ENCODE results near the gene CFAP161. TPM values are rescaled to one million over a fixed set of nuclear protein-coding genes. Genes with fewer than 3 reads are reported as not detected.

The CFAP161 gene
- total RNA-seq, 2 experiments from 2014 or later = not detected

DNA sequence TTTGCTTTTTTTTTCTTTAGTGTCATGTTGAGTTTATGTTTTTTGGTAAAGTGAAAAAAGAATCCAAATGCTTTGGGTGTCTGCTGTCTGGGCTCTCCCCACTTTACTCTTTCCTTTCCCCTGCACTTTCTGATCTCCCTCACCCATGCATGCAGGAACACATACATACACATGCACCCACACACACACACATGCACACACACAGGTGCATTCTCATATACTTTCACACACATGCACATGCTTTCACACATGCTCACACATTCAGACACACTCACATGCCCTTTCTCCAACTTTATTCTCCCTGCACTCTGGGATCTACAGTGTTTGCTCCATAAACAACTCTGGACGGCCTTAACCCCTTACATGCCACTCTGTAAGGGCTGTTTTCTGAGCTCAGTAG lies 46.4 kb upstream of the CFAP161 start:
- intact Hi-C loops (cut with micrococcal nuclease) = no loop called here
- ChIA-PET CTCF (no interaction called here), POLR2A (no interaction called here)
- no peak overlapping the region for H3K4me3 Mint-ChIP-seq
- DNase-seq (no peak), ATAC-seq (no peak)
- H3K27me3 Mint-ChIP-seq = peaks cover 18% of the 10 kb centered on the region
- no peak for TF ChIP-seq CTCF (IDR thresholded peaks at IDR 0.05)
- H3K36me3 Mint-ChIP-seq (ENCODE audit: low read depth) = no peaks in the 10 kb centered on the region
- no peak overlapping the region for H3K27ac Mint-ChIP-seq
- no peaks in the 10 kb centered on the region for H3K9me3 Mint-ChIP-seq
- H3K4me1 Mint-ChIP-seq (ENCODE audit: low read depth) = peaks cover 6% of the 10 kb centered on the region

DNA sequence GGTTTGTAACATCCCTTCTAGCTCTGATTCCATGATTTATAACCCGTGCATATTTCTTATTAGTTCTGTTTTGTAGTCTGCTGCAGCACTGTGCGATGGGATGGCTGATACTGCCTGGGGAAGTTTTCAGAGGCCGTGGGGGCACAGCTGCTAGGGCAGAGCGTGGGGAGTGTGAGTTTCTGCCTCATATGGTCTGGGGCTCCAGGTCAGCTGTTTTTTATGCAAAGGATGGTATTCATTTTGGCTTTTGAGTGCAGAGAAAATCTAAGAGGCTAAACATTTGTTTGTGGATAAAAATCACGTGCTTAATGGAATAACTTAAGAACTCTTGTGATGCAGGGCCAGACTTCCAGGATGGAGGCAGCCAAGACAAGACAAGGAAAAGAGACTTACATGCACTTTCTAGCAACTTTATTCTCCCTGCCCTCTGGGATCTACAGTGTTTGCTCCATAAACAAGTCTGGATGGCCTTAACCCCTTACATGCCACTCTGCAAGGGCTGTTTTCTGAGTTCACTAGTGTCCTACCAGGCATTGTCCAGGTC lies 45.5 kb upstream of the CFAP161 start:
- Mint-ChIP-seq H3K9me3 (no peaks in the 10 kb centered on the region), H3K36me3 (ENCODE audit: low read depth) (no peaks in the 10 kb centered on the region), H3K27ac (no peak overlapping the region), H3K4me3 (no peak overlapping the region), H3K4me1 (ENCODE audit: low read depth) (peaks cover 6% of the 10 kb centered on the region), H3K27me3 (peaks cover 19% of the 10 kb centered on the region)
- ChIA-PET POLR2A (no interaction called here), CTCF (no interaction called here)
- no peak for DNase-seq
- ATAC-seq = no peak
- intact Hi-C loops (cut with micrococcal nuclease) = no loop called here
- TF ChIP-seq CTCF (IDR thresholded peaks at IDR 0.05) = no peak

DNA sequence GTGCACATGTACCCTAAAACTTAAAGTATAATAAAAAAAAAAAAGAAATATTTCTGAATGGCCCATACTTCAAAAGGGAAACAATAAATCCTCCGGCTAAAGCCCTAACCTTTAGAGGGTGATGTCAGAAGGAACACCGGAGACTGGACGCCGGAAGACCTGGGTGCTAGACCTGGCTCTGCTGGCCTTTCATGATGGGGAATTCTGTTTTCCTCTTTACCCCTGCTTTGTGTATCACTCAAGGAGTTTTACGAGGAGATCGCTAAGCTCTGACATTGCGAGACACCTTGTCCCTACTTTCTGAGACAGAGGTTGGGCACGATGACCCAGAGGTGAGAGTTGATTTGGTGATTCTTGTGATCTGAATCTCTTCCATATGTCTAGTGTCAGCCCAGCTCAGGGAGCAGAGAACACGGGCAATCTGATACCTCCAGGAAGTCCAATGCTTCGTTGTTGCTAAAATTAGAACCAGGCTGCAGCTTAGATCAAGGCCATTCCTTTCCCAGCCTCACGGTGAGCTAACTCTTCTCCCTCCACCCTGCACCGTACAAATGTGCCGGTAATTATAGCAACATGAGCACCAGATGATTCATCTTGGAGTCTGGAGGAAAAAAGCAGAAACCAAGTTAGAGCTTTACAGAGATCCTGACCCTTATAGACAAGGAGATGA lies 42.0 kb upstream of the CFAP161 start:
- no peak overlapping the region for H3K27ac Mint-ChIP-seq
- ATAC-seq (no peak), DNase-seq (no peak)
- H3K4me1 Mint-ChIP-seq (ENCODE audit: low read depth) = no peaks in the 10 kb centered on the region
- H3K36me3 Mint-ChIP-seq (ENCODE audit: low read depth) = no peaks in the 10 kb centered on the region
- no peak for TF ChIP-seq CTCF (IDR thresholded peaks at IDR 0.05)
- no peak overlapping the region for H3K4me3 Mint-ChIP-seq
- H3K27me3 Mint-ChIP-seq = peaks cover 32% of the 10 kb centered on the region
- intact Hi-C loops (cut with micrococcal nuclease) = no loop called here
- CTCF ChIA-PET = interaction anchor here (1.4 to 1.7 kb wide), 2 partner anchors 14 to 174 kb away, joined by 8 to 10 read pairs; no protein-coding TSS in a partner anchor
- no peaks in the 10 kb centered on the region for H3K9me3 Mint-ChIP-seq
- POLR2A ChIA-PET = no interaction called here

DNA sequence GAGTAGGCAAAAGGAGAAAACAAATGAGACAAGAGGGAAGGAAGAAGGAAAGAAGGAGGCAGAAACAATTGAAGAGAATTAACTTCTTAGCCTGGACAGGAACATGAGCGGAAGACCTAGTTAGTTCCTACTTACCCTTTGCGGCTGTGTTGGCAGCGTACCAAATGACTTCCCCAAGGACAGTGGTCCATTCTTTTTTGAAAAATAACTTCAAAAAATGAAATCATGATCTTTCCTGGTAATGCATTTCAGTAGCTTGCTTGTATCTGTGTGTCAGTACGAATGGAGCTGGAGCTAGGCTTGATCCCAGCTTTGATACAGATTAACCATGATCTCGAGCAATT lies 41.5 kb upstream of the CFAP161 start:
- Mint-ChIP-seq H3K27me3 (peaks cover 36% of the 10 kb centered on the region), H3K27ac (no peak overlapping the region)

More for the DNA sequence above, 41.5 kb upstream of the CFAP161 start:
- CTCF ChIA-PET = interaction anchor here (1.4 to 1.7 kb wide), 2 partner anchors 14 to 174 kb away, joined by 8 to 10 read pairs; no protein-coding TSS in a partner anchor
- Mint-ChIP-seq H3K4me3 (no peak overlapping the region), H3K4me1 (ENCODE audit: low read depth) (no peaks in the 10 kb centered on the region), H3K36me3 (ENCODE audit: low read depth) (no peaks in the 10 kb centered on the region), H3K9me3 (no peaks in the 10 kb centered on the region)
- intact Hi-C loops (cut with micrococcal nuclease) = no loop called here
- ATAC-seq = no peak
- no peak for TF ChIP-seq CTCF (IDR thresholded peaks at IDR 0.05)
- no peak for DNase-seq
- POLR2A ChIA-PET = no interaction called here

Data from activated CD8-positive, alpha-beta T cell treated with anti-CD3 and anti-CD28 coated beads for 36 hours (primary cell).